ENCODE measurements around the gene RAB35.

DNA sequence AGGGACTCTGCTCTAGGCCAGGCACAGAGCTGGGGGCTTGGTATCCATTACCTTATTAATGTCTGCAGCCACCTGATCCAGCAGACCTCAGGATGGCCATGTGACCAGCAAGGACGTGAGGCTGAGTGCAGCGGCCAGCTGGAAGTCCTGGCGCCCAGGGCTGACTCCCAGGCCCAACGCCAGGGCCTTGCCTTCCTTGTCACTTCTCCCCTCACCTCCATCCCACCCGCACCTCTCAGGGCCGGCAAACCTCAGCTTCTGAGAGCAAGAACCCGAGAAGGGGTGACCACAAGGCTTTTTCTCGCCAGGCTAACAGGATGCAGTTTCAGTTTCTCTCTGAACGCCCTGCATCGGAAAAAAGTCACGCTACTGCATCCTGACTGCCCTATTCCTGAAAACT, 15.4 kb downstream of the RAB35 start:
- TF ChIP-seq, protein P1, sequence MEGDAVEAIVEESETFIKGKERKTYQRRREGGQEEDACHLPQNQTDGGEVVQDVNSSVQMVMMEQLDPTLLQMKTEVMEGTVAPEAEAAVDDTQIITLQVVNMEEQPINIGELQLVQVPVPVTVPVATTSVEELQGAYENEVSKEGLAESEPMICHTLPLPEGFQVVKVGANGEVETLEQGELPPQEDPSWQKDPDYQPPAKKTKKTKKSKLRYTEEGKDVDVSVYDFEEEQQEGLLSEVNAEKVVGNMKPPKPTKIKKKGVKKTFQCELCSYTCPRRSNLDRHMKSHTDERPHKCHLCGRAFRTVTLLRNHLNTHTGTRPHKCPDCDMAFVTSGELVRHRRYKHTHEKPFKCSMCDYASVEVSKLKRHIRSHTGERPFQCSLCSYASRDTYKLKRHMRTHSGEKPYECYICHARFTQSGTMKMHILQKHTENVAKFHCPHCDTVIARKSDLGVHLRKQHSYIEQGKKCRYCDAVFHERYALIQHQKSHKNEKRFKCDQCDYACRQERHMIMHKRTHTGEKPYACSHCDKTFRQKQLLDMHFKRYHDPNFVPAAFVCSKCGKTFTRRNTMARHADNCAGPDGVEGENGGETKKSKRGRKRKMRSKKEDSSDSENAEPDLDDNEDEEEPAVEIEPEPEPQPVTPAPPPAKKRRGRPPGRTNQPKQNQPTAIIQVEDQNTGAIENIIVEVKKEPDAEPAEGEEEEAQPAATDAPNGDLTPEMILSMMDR (IDR thresholded peaks at IDR 0.05) = no peak
- TF ChIP-seq, protein P2, sequence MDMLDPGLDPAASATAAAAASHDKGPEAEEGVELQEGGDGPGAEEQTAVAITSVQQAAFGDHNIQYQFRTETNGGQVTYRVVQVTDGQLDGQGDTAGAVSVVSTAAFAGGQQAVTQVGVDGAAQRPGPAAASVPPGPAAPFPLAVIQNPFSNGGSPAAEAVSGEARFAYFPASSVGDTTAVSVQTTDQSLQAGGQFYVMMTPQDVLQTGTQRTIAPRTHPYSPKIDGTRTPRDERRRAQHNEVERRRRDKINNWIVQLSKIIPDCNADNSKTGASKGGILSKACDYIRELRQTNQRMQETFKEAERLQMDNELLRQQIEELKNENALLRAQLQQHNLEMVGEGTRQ (IDR thresholded peaks at IDR 0.05; ENCODE audit: borderline replicate concordance, low read depth, low read length) = peak; percentile 56; the same call in 1 of the 2 replicates
- no peak for TF ChIP-seq EZH2phosphoT487 (IDR thresholded peaks at IDR 0.05; ENCODE audit: borderline replicate concordance, low read depth)
- no peak for TF ChIP-seq POLR2AphosphoS5 (IDR thresholded peaks at IDR 0.05; ENCODE audit: low read depth, low read length)
- no peak for TF ChIP-seq TEAD4 (IDR thresholded peaks at IDR 0.05; ENCODE audit: borderline replicate concordance, insufficient read depth)
- TF ChIP-seq EP300 (IDR thresholded peaks at IDR 0.05; ENCODE audit: borderline replicate concordance in 1 of 2, low read depth in 1 of 2, low read length in 1 of 2) = no peak
- TF ChIP-seq REST (IDR thresholded peaks at IDR 0.05; ENCODE audit: low read depth, low read length) = no peak
- TF ChIP-seq GABPA (IDR thresholded peaks at IDR 0.05; ENCODE audit: low read depth) = no peak
- TF ChIP-seq MEF2A (IDR thresholded peaks at IDR 0.05; ENCODE audit: borderline replicate concordance, low read depth) = no peak
- TF ChIP-seq, protein P3, sequence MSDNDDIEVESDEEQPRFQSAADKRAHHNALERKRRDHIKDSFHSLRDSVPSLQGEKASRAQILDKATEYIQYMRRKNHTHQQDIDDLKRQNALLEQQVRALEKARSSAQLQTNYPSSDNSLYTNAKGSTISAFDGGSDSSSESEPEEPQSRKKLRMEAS (IDR thresholded peaks at IDR 0.05; ENCODE audit: low read depth) = no peak

Measured in SK-N-SH (cell line).